Measurements from ENCODE around the gene GRIK2.

Gene GRIK2

DNA sequence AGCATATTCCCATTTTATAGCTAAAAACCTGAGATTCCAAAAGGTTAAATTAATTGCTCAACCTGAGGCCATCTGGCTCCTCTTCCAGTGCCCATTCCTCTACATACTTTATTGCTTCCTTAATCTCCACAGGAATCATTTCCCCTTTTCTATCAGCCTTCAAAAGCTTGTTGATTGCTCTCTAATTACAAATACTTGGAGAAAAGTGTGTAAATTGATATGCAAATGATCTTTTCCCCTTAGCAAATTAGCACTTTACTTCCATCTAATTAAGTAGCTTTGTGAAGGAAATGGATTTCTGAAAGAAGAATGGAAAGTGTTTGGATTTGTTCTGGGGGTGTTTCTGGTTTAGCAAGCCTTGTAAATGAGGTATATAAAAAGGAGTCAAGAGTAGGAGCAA lies 323.3 kb downstream of the GRIK2 start:
- DNase-seq (ENCODE audit: low read depth): no peak

DNA sequence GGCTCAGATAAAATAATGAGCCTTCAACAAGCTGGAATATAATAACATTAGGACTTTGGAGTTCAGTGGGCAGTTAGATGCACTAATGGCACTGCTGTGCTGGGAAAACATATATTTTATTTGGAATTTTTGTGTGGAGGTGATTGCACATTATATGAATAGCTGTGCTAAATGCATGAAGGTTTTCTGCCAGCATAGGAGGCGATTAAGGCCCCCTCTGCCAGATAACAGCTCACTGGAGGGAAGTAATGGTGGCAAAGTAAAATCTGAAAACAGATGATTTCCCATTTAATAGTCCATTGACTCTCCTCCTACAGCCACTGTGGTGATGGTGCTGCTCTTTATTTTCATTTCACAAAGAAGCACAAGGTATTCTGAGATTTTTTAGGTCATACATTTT lies 326.0 kb downstream of the GRIK2 start:
- no peak for DNase-seq (ENCODE audit: low read depth)

DNA sequence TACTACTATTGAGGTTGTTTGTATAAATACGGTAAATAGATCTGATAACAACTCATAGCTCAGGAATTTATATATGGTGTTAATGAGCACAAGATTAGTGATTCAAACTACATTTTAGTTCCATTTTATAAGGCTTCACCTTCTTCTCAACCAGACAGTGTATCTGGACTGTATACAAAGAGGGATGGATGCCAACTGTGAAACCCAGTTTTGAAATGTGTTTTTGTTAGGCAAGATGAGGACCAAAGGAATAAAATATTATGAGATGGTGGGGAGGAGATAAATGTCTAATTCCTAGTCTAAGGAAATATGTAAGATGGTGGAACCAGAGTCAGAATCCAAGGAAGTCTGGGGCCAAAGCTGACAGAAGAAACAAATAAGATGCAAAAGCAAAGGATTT lies 329.0 kb downstream of the GRIK2 start:
- DNase-seq (ENCODE audit: low read depth): peak; percentile 26

DNA sequence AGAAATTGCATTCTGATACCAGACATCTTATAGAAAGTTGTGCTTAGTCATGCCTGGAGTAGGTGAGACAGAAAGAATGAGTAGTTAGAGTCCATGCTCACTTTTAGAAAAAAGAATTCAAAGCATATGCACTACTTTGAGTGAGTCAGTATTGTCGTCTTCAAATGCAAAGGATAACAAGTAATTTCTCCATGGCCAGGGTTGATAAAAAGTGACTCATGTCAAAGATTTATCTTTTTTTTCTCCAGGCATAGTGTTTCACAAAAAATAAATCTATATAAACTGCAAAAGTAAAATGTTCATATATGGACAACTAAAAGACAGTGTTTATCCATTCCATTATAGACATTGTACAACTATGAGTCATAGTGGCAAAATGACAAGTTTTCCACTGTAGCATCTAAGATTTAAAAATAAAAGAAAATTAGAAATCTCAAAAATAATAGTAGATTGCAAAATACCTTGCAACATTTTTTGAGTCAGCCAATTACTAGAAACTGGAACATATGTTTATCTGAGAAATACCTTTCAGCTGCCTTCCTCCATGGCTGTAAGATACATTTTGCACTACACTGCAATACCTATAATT lies 329.6 kb downstream of the GRIK2 start:
- peak; percentile 82 for DNase-seq (ENCODE audit: low read depth)

DNA sequence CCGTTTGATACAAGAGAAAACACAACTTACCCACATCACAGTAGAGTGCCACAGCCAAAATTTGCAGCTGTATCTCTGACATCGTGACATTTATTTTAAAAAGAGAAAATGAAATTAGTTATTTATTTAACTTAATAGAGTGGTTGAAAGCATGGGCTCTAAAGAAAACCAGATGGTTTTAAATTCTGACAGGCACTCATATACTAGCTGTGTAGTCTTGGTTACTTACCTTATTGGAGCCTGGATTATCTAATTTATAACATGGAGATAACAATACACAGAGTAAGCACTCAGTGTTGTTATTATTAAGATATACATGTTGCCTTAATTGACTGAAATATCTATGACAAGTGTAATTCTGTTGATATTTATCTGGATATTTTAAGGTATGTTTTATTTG lies 334.9 kb downstream of the GRIK2 start:
- no peak for DNase-seq (ENCODE audit: low read depth)

DNA sequence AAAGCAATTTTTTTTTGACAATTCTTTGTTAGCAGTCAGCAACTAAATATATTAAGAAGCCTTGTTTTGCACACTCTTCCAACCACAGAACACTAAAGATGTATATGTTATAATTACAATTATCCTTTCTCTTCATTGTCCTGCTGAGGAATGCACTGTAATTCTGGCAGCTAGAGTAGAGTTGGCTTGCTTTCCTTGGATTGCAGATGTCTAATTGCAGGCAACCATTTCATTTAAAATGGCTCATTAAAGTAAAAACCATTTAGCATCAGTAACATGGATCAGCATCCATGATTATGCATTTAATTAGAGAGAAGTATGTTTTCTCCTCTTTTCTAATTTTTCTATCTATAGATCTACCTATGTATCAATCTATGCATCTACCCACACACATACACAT lies 335.4 kb downstream of the GRIK2 start:
- no peak for DNase-seq (ENCODE audit: low read depth)

DNA sequence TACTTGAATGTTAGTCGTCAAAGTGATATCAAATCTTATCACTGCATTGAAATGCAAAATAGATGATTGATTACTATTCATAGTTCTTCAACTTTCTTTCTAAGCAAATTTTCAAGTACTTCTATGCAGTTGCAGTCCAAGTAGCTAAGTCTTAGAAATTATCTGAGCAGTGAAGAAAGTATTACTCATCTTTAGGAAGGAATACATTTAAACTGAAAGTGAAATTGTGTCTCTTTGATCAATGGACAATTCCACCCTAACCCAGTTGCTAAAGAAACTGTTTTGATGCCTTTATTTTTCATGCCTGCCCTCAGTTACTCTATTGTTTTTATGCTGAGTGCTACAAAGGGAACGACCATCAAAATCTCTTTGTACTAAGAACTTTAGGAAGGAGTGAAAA lies 337.4 kb downstream of the GRIK2 start:
- no peak for DNase-seq (ENCODE audit: low read depth)

DNA sequence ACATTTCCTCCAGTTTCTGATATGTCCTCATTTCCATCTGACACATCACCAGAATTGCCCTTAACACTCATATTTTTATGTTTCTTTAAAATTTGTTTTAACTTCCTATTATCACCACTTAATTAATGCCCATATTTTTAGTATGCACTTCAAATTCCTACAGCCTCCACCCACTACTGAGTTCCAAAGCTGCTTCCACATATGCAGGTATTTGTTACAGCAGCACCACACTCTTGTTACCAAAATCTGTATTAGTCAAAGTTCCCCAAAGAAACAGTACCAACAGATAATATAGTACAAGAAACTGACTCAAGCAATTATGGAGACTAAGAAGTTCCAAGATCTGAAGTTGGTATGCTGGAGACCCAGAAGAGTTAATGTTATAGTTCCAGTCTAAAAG lies 340.4 kb downstream of the GRIK2 start:
- DNase-seq (ENCODE audit: low read depth): no peak

DNA sequence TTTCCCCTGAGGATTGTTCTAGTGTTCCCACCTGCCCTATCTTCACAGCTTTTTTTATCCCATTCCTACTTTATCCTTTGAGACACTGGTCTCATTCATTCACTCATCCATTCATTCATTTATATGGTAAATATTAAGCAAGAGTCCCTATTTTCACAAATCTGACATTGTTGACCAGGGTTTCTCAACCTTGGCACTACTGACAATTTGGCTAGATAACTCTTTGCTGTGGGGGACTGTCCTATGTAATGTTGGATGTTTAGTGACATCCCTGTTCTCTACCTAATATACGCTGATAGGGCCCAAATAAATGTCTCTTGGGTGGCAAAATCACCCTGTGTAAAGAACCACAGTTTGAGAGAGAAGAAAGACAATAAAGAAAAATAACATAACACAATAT lies 345.0 kb downstream of the GRIK2 start:
- DNase-seq (ENCODE audit: low read depth): no peak

DNA sequence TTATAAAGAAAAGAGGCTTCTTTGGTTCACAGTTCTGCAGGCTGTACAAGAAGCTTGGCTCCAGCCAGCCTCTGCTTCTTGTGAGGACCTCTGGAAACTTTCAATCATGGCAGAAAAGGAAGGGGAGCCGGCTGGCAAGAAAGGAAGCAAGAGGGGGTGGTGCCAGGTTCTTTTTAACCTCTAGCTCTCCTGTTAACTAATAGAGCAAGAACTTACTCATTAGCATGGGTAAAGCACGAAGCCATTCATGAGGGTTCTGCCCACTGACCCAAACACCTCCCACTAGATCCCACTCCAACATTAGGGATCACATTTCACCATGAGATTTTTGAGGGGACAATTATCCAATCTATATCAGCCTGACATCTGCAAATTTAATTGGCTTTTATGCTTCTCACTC lies 347.1 kb downstream of the GRIK2 start:
- no peak for DNase-seq (ENCODE audit: low read depth)

DNA sequence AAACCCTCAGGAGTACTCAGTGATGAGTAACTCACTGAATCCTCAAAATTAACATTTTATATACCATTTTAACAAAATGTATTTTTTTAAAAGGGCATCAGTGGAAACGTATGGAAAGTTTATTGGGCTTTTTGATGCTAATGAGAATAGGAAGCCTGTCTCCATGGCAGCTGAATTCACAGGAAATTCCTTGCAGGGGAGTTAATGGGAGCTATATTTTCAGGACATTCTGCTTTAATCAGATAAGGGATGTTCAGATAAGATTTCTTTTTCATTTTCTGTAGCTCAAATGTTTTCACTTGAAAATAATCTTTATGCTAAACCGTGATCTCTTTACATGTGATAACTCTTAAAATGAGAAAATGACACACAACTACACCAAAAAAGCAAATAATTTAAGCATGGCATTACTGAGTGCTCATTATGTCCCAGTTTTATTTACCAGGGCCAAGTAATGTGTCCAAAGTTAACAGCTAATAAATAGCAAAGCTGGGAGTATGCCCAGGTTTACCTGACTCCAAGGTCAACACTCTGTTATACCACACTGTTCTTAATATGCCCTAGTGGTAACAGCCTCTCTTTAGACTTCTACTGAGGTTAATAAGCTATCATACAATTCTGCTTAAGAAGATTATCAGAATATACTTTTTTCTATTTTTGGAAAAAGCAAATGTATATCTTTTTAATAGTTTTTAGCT lies 348.1 kb downstream of the GRIK2 start:
- DNase-seq (ENCODE audit: low read depth): no peak

DNA sequence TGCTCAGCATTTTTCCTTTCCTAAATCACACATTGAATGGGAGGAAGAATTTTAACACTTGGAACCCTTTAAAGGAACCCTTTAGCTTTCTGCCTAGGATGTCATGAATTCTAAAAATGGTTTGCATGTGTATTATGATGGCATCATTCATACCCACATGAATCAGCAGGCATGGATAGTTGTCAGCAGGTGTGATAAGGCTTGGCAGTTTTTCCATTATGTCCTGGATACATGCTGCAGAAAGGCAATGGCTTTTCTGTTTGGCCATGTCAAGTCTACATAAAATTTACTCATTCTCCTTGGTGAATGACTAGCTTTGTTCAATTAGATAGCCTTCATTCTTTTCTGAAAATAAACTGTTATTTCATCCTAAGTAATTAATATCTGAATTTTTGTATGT lies 353.7 kb downstream of the GRIK2 start:
- DNase-seq (ENCODE audit: low read depth): no peak

DNA sequence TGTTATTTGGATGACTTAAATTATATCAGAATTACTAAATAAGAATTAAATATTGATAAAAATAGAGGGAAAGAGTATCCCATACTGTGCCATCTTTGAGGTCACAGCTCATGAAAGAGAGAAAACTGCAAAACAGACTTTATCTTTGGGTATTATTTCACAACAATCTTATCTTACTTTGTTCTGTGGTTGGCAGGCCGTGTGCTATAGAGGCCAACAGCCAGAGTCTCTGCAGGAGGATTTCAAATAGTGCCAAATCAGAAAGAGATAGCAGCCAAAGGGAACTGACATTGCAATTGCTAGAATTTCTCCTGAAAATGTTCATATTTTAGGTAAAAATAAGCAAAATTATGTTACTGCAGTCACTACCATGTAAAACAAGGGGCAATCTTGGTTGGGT lies 354.2 kb downstream of the GRIK2 start:
- DNase-seq (ENCODE audit: low read depth): no peak

DNA sequence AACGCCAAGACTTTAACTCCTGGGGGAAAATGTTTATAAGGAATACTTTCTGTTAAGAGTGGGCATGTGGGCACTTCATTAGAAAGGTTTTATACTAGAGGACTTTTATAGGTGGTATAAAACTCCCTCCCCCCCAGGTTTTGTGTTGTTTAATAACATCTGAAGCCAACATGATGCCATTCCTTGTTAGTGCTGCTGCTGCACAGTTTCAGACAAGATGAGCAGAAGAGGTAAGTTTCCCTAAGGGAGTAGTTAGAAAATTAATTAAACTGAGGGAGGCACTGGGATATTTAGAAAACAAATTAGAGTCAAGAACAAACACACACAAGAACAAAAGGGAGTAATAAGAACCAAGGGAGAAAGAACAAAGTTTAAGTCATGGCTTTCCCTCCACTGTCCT lies 362.4 kb downstream of the GRIK2 start:
- DNase-seq (ENCODE audit: low read depth): no peak

DNA sequence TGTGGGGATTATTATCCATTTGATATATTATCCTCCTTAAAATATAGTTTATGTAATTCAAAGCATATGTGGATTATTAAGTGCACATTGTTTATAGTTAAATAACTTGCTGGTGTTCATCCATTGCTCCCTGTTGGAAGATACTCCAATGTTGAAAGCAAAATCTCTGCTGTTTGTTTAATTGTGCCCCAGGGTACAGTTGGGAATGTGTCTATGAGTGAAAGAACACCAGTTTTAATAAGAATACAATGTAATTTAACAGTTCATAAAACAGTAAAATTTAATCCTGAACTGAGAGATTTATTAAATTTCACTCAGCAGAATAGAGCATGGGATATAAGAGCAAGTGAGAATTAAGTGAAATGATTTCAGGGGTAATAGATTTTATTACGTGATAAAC lies 364.9 kb downstream of the GRIK2 start:
- peak; percentile 1 for DNase-seq (ENCODE audit: low read depth)

DNA sequence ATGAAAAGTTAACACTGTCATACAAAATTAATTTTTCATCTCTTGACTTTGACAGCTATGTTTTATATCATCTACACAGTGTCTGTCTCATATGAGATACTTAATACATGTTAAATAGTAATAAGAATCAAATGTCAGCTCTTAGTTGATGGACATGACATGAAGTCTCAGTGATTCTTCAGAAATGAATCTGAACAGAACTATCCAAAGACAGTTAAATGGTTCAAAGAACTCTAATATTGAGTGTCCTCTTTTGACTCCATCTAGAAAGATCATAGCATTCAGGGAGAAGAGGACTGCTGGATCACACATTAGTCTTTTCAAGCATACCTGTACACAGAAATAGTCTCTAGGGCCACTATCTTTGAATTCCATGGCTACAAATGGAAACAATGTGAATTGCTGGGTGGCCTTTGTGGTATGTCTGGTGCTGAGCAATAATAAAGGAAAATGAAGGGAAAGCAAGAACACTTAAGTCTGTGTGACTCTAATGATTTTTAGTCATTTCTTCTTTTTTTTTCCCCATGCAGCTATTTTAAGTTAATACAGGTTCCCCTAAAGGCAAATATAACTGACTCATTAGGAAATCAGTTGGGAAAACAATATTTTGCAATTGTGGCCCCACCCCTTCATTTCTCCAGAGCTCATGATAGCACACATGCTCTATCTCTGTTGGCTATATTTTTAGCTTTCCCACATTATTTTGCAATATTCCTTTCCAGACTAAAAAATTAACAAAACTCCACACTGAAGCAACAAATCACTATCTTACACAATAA lies 367.5 kb downstream of the GRIK2 start:
- DNase-seq (ENCODE audit: low read depth): peak; percentile 83

DNA sequence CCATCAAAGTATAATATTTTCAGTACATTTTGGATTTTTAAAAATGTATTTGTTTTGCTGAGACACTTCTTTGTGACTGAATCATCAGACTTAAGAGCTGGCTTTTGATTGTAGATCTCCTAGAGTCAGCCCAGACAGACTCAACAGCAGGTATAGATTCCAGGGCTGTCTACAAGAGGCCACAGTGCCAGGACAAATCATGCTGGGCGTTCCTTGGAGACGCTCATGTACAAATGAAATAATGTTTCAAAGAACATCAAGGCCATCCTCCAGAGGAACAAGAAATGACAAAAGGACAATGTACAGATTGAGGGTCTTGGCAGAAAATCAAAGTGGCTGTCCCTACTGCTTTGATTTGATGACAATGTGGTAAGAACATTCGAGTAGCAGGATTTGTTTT lies 369.3 kb downstream of the GRIK2 start:
- no peak for DNase-seq (ENCODE audit: low read depth)

DNA sequence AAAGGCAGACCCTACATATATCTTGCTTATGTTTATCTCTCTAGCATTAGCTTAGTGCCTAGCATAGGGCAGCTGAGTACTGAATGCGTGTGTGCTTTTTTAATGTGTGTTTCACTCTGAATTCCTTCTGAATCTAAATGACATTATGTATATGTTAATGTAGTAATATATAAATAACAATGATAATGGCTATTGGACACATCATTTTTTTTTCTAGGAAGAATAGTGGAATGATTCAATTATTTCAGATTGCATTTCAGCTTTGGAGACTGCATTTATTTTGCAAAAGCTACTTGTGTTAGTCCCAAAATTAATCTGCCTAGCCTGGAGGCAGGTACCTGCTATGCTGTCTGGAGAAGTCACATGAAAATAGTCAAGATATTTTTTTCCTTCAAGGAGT lies 371.8 kb downstream of the GRIK2 start:
- no peak for DNase-seq (ENCODE audit: low read depth)

DNA sequence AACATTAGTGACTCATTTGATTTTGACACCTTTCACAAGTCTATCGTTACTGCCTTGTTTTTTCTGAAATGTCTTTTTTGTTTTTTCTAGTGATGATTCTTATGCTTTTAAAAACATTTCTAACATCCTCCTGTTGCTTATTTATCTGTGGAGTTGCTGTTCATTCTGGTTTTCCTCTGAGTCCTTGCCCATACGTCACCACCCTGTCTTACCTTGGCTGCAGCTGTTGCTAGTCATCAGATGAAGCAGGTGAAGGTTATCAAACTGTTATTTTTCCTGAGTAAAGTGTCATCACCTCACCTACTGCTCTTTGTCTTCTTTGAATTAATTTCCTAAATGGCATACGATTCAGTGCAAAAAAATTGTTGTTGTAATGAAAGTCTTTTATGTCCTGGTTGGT lies 376.6 kb downstream of the GRIK2 start:
- DNase-seq (ENCODE audit: low read depth): no peak

DNA sequence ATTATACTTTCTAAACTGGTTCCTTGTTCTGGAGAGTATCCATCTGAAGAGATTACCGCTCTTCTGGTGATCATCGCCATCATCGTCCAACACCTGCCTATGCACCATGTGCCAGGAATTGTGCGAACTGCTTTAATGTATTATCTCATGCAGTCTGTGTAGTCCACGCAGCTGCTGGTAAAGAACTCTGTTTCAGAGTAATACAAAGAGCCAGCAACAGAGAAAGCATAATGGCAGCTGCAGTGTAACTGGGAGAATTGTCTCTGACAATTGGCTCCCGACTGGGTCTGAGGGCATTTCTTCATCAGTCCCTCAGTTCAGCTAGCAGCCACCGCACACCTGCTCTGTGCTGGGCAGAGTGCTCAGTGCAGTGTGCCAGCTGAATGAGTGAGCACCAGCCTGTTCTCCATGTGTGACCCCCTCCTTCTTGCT lies 383.4 kb downstream of the GRIK2 start:
- DNase-seq (ENCODE audit: low read depth): no peak

DNA sequence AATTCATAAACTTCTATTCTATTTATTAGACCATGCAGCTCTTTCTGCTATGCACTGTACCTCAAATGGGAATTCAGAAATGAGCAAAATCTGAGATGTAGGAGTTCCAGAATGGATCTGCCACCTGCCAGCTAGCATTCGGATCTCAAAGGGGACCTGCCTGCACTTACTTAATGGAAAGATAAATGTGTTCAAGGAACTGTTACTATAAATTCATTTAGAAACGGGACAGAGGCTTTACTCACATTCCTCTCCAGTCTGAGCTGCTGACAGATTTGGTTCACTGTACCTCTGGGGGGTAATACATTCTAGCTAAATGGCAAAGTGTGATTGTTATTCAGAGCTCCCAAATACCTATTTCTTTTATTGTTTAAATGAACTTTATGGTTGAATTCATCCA lies 384.1 kb downstream of the GRIK2 start:
- DNase-seq (ENCODE audit: low read depth): no peak

DNA sequence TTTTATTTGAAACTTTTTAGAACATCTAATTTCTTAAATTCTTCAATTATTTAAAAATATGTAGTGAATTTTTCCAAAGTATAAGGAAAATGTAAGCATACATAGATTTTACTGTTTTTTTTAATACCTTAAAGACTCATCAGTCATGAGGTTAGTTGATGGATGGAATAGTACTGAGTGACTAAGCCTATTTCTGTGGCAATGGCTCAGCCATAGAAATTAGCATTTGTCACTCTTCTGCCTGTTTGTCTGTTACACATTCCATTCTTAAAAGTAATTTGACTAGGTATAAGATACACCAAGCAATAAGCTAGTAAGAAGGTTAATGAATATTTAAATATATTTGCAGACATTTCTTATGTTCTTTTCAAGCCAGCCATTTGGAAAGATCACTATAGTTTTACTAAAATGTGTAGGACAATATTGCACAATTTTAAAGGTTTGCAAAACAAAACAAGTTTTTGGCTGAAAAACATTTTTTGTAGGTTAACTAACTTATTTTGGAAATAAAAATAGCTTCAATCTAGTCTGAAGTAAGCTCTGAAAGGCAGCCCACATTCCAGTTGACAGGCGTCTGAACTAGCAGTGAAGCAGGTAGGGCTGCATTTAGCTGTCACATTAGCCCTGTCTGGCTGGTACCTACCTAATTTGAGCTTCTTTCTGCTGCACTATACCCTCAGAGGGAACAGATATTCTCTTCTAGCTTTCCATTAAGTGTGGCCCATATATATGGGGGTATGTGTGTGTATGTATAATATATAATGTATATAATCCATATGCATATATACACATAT lies 385.7 kb downstream of the GRIK2 start:
- no peak for DNase-seq (ENCODE audit: low read depth)

DNA sequence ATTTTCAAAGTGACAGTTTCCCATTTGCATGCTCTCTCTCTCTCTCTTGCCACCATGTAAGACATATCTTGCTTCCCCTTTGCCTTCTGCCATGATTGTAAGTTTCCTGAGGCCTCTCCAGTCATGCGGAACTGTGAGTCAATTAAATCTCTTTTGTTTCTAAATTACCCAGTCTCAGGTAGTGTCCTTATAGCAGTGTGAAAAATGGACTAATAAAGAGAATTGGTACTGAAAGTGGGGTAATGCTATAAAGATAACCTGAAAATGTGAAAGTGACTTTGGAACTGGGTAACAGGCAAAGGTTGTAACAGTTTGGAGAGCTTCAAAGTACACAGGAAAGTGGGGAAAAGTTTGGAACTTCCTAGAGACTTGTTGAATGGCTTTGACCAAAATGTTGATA lies 389.8 kb downstream of the GRIK2 start:
- DNase-seq (ENCODE audit: low read depth): no peak

All from fibroblast of gingiva (primary cell).